A673 (cell line): ENCODE measurements around the gene REP15.

ENCODE experiments used
- CTCF ChIP-seq: fragments of 300-800, 200-600 bp; sonication (generic); conservative IDR thresholded peaks from 2 replicates; pipeline ENCODE4 v1.5.1; 2017; ENCODE audit warnings: low read depth, mild to moderate bottlenecking, antibody characterized with exemption, low read length, moderate library complexity, mixed read lengths
- EZH2 ChIP-seq: fragments of 200-600 bp; sonication (generic); IDR thresholded peaks from 2 replicates; pipeline ENCODE4 v1.6.1; 2017; ENCODE audit warnings: borderline replicate concordance, low read depth, mild to moderate bottlenecking, mixed read lengths, antibody characterized with exemption, low read length; ENCODE audit not compliant: poor library complexity, severe bottlenecking

GRCh38 chr12:27705263-27705662 is 9.0 kb downstream of the REP15 start:
- TF ChIP-seq CTCF (no peak), EZH2 (no peak)
